Measurements from ENCODE around the gene CRIP2. TPM values are rescaled to one million over a fixed set of nuclear protein-coding genes. Genes with fewer than 3 reads are reported as not detected.

The CRIP2 gene
- total RNA-seq, 2 experiments from 2014 or later = 2.7 to 2.8 TPM

DNA sequence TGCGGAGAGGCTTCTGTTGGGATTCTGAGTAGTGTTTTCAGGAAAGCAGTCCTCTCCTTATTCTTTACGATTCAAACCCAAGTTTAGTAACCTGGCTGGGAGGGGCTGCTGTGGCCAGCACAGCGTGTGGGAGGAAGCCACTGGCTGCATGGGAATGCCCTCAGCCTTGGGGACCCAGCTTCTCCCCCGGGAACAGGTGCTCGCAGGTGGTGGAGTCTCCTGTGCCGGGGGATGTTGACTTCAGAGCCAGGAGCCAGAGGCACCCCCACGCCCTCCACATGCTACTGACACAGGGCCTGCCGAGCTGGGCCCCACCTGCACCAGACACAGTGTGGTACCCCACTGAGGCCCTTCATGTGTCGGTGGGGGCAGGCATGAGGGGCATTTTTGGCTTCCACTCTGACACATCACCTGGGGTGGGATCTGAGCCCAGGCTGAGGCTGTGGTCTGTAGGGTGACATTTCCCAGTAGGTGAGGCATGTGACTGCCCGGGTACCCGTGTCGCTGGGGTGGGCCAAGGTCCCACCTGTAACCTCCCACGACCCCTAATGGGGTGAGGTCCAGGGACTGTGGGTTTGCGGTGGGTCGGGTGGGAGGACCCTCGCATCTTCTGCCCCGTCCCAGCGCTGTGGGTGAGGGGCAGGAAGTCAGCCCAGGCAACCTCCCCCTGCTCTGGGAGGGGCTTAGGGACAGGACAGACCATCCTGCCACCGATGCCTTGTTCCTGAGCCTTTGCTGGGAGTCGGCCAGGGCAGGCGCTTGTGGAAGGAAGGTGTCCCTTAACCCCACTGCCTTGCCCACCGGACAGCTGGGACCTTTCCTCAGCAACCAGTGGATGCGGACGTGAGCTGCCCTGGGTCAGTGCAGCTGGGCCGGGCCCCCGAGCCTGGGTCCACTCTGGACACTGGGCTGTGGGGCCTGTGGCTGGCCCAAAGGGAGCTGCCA is 28.4 kb upstream of the CRIP2 start:
- no peak overlapping the region for H3K4me3 Mint-ChIP-seq
- H3K36me3 Mint-ChIP-seq = peaks cover 8% of the 10 kb centered on the region
- ChIA-PET CTCF (no interaction called here), POLR2A (interaction anchor here (0.5 kb wide), 1 partner anchor 18 kb away, joined by 3 read pairs; no protein-coding TSS in a partner anchor)
- H3K27ac Mint-ChIP-seq = no peak overlapping the region
- H3K9me3 Mint-ChIP-seq = no peaks in the 10 kb centered on the region
- H3K4me1 Mint-ChIP-seq (ENCODE audit: low read depth) = no peaks in the 10 kb centered on the region
- no peaks in the 10 kb centered on the region for H3K27me3 Mint-ChIP-seq
- intact Hi-C loops (cut with micrococcal nuclease) = no loop called here
- no peak for DNase-seq

DNA sequence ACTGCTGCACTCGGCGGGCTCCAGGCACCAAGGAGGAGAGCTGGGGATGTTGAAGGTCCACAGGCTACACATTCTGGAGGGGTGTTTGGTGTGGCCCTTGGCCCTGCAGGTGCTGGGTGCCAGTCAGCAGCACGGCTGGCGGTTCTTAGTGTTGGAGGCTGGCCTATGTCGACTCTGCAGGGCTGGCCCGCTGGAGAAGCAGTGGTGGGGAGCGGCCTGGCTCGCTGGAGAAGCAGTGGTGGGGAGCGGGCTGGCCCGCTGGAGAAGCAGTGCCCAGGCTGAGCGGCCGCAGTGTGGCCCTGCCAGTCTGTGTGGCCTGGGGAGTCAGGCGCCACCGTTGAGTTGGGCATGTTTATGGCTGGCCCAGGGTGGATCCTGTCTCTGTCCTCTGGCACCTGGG is 27.6 kb upstream of the CRIP2 start:
- POLR2A ChIA-PET = no interaction called here
- no peak overlapping the region for H3K4me3 Mint-ChIP-seq
- H3K4me1 Mint-ChIP-seq (ENCODE audit: low read depth) = no peaks in the 10 kb centered on the region
- intact Hi-C loops (cut with micrococcal nuclease) = no loop called here
- DNase-seq = no peak
- H3K27me3 Mint-ChIP-seq = no peaks in the 10 kb centered on the region
- H3K36me3 Mint-ChIP-seq = peaks cover 7% of the 10 kb centered on the region
- H3K9me3 Mint-ChIP-seq = no peaks in the 10 kb centered on the region
- CTCF ChIA-PET = interaction anchor here (0.8 to 1.9 kb wide), 3 partner anchors 43 to 76 kb away, joined by 3 to 12 read pairs (median 12); no protein-coding TSS in a partner anchor
- no peak overlapping the region for H3K27ac Mint-ChIP-seq

DNA sequence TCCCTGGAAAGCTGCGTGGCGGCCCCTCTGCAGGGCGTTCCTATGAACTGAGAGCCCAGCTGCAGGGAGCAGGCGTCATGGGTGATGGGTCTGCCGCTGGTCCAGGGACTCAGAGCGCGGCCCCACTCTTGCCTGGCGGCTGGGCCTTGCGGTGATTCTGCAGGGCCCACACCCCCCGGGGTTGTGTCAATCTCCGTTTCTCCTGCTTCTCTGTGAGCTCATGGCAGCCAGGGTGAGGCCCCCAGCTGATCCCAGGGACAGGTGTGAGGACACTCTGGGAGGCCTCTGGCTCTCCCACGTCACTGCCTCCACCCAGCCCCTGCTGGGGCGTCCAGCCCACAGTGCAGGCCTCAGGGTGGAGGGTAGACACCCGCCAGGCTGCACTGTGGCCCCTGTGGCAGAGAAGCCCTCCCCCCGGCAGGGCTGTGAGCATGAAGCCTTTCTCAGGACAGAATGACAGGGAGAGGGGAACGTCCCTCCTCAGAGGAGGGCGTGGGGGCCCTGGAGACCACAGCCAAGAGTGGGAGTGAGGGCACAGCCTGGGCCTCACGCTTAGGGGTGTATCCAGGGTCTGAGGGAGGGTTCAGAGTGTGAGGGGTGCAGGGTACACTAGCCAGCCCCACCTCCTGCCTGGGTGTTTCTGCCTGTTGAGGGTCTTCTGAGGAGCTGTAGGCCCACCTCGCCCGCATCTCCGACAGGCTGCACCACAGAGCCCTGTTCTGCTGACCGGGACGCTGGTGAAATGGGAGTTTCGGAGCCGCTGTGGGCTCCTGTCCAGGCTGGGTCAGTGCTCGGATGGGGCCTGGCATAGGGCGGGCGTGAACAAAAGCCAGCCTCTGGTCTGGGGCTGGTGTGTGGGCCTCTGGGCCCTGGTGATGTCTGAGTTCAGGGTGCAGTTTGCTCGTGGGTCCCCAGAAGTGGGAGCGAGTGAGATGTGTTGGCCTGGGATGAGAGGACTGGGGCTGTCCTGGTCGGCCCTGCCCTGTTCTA is 26.7 kb upstream of the CRIP2 start:
- Mint-ChIP-seq H3K4me1 (ENCODE audit: low read depth) (no peaks in the 10 kb centered on the region), H3K36me3 (peaks cover 12% of the 10 kb centered on the region), H3K27me3 (no peaks in the 10 kb centered on the region), H3K4me3 (no peak overlapping the region), H3K9me3 (no peaks in the 10 kb centered on the region), H3K27ac (no peak overlapping the region)
- no peak for DNase-seq
- intact Hi-C loops (cut with micrococcal nuclease) = no loop called here
- CTCF ChIA-PET = interaction anchor here (0.7 to 1.9 kb wide), 8 partner anchors 13 to 464 kb away, joined by 3 to 12 read pairs (median 4); no protein-coding TSS in a partner anchor
- POLR2A ChIA-PET = no interaction called here

DNA sequence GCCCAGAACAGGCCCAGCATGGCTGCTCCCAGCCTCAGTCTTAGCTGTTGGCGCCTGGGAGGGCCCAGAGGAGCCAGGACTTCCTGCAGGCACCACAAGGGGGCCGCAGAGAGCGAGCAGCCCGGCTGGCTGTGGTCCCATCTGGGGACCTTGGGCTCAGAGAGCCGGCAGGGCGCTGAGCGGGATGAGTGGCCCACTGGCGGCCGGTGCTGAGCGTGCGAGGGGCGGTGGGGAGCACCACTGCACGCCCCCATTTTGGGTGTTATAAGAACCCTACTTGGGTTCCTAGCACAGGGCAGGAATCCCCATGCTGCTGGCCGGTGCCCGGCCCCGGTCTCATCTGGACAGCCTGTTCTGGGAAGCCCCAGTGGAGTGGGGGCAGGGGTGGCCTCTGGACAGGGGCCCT is 25.9 kb upstream of the CRIP2 start:
- intact Hi-C loops (cut with micrococcal nuclease) = no loop called here
- H3K36me3 Mint-ChIP-seq = peaks cover 12% of the 10 kb centered on the region
- H3K27ac Mint-ChIP-seq = no peak overlapping the region
- H3K4me3 Mint-ChIP-seq = no peak overlapping the region
- ChIA-PET POLR2A (no interaction called here), CTCF (interaction anchor here (0.7 to 1.9 kb wide), 7 partner anchors 13 to 465 kb away, joined by 3 to 12 read pairs (median 5); no protein-coding TSS in a partner anchor)
- H3K9me3 Mint-ChIP-seq = no peaks in the 10 kb centered on the region
- H3K4me1 Mint-ChIP-seq (ENCODE audit: low read depth) = no peaks in the 10 kb centered on the region
- peak; percentile 67 for DNase-seq
- no peaks in the 10 kb centered on the region for H3K27me3 Mint-ChIP-seq

DNA sequence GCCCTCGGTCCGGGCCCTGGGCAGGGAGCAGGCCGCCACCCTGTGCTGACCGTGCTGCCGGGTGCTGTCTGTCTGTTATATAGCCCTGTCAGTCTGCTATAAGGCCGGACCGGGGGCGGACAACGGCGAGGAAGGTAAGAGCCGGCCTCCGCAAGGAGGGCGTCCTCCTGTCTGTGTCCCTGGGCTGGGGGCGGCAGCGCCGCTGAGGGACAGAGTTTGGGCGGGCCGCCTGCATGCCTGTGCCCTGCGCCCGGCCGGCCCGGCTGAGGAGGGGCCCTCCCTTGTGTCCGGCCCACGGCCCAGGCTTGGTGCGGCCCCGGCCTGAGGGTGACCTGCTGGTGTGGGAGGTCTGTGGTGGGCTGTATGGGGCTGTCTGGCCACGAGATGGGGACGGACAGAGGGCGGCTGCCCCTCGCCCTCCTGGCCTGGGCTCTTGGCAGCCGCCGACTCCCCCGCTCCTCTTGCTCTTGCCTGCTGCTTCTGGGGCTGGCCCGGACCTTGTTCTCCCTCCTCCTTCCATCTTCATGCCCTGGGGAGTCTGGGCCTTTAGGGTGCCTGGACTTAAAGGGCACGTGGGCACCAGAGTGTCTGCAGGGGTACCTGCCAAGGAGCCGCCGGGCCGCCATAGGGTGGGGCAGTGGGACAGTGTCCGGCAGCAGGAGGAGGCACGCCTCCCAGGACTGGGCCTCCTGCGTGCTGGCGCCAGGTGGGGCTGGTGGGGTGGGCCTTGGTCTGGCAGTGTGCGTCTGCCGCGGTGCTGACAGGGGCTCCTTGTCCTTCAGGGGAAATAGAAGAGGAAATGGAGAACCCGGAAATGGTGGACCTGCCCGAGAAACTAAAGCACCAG is 25.1 kb upstream of the CRIP2 start:
- Mint-ChIP-seq H3K4me1 (ENCODE audit: low read depth) (no peaks in the 10 kb centered on the region), H3K27ac (no peak overlapping the region), H3K9me3 (no peaks in the 10 kb centered on the region), H3K36me3 (peaks cover 14% of the 10 kb centered on the region), H3K4me3 (no peak overlapping the region), H3K27me3 (no peaks in the 10 kb centered on the region)
- DNase-seq = no peak
- CTCF ChIA-PET = interaction anchor here (1.5 kb wide), 1 partner anchor 32 kb away, joined by 4 read pairs; no protein-coding TSS in a partner anchor
- intact Hi-C loops (cut with micrococcal nuclease) = no loop called here
- POLR2A ChIA-PET = no interaction called here

DNA sequence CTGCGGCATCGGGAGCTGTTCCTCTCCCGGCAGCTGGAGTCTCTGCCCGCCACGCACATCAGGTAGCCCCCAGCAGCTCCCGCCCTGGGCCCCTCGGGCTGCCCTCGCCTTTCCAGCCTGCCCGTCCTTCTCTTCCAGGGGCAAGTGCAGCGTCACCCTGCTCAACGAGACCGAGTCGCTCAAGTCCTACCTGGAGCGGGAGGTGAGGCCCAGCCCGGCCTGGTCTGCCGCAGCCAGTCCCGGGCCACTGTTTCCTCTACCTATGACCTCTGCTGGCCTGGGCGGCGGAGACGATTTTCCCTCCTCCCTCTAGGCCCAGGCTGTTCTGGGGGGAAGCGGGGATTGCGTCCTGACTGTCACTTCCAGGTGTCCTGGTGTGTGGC is 24.5 kb upstream of the CRIP2 start:
- Mint-ChIP-seq H3K4me1 (ENCODE audit: low read depth) (no peaks in the 10 kb centered on the region), H3K4me3 (no peak overlapping the region), H3K36me3 (peaks cover 14% of the 10 kb centered on the region), H3K27ac (no peak overlapping the region), H3K9me3 (no peaks in the 10 kb centered on the region), H3K27me3 (no peaks in the 10 kb centered on the region)
- CTCF ChIA-PET = interaction anchor here (1.5 kb wide), 1 partner anchor 31 kb away, joined by 4 read pairs; no protein-coding TSS in a partner anchor
- intact Hi-C loops (cut with micrococcal nuclease) = no loop called here
- no peak for DNase-seq
- POLR2A ChIA-PET = no interaction called here

DNA sequence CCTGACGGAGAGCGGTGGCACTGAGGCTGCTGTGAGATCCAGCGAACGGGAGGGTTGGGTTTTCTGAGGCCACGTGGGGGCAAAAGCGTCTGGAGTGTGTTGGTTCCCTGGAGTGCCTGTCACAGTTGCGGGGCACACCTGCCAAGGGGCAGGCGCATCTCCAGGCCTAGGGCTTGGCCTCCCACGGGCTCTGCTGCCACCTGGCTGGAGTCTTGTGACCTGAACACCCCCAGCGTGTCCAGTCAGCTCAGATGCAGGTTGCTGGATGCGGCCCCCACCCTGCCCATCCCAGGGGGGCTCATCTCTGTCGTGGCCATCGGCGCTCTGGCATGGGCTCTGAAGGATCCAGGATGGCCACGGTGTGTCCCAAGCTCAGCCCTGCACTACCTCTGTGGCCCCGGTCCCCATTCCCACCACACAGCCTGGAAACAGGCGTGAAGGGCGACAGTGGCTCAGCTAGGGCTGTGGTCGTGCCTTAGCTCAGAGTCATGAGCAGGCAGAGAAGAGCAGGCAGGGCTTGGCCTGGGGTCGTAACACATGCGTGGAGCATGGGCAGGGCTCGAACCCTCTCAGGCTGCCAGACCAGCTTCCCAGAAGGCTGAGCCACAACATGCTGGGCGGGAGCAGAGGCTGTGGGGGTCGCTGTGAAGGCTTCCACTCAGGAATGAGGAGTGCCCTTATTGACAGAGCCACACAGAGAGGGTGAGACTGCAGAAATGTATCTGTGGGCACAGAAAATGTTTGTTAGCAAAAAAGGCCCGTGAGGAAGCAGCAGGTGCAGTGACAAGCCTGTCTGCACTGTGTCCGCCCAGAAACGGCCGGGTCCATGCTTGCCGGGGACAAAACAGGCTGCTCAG is 23.5 kb upstream of the CRIP2 start:
- Mint-ChIP-seq H3K27me3 (no peaks in the 10 kb centered on the region), H3K4me1 (ENCODE audit: low read depth) (no peaks in the 10 kb centered on the region), H3K9me3 (no peaks in the 10 kb centered on the region)

DNA sequence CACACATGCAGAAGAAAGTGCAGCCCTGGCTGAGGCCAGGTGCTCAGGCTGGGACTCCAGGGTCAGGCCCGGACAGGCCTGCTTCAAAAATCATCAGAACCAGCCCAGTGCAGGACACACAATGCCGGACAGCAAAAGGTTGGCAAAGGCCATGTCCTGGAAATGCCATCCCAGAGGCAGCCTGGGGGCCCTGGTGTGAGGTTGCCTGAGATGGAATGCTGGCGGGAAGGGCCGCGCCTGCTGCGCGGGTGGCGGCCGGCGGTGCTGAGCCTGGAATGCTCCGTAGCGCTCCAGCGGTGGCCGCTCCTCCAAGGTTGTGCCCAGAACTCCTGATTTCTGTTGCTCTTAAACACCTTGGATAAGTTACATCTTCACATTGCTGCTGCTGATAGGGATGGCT is 21.7 kb upstream of the CRIP2 start:
- POLR2A ChIA-PET = no interaction called here
- intact Hi-C loops (cut with micrococcal nuclease) = no loop called here
- H3K36me3 Mint-ChIP-seq = peaks cover 19% of the 10 kb centered on the region
- no peak overlapping the region for H3K27ac Mint-ChIP-seq
- H3K4me1 Mint-ChIP-seq (ENCODE audit: low read depth) = no peaks in the 10 kb centered on the region
- H3K4me3 Mint-ChIP-seq = no peak overlapping the region
- DNase-seq = no peak
- H3K27me3 Mint-ChIP-seq = no peaks in the 10 kb centered on the region
- no peaks in the 10 kb centered on the region for H3K9me3 Mint-ChIP-seq
- CTCF ChIA-PET = interaction anchor here (3.2 kb wide), 1 partner anchor 37 kb away, joined by 13 read pairs; no protein-coding TSS in a partner anchor

More for the DNA sequence above, 23.5 kb upstream of the CRIP2 start:
- ChIA-PET CTCF (interaction anchor here (1.2 to 1.5 kb wide), 2 partner anchors 30 to 99 kb away, joined by 3 to 4 read pairs; no protein-coding TSS in a partner anchor), POLR2A (no interaction called here)
- intact Hi-C loops (cut with micrococcal nuclease) = no loop called here
- Mint-ChIP-seq H3K4me3 (no peak overlapping the region), H3K27ac (no peak overlapping the region), H3K36me3 (peaks cover 19% of the 10 kb centered on the region)
- DNase-seq = no peak

DNA sequence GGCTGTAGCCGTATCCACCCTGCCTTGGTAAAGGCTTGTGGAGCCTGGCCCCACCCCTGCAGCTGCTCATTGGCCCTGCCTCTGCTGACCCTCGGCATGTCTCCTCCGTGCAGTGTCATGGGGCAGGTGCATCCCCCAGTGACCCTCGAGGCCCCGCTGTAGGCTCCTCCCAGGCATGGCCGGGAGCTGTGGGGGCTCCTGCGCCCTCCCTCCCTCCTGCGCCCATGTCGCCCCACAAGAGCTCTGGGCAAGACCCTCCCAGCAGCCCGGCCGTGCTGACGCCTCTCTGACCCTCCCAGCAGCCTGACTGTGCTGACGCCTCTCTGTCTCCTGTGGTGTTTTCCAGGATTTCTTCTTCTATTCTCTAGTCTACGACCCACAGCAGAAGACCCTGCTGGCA is 20.8 kb upstream of the CRIP2 start:
- Mint-ChIP-seq H3K4me1 (ENCODE audit: low read depth) (no peaks in the 10 kb centered on the region), H3K9me3 (no peaks in the 10 kb centered on the region), H3K27me3 (no peaks in the 10 kb centered on the region), H3K36me3 (peaks cover 19% of the 10 kb centered on the region), H3K27ac (no peak overlapping the region), H3K4me3 (no peak overlapping the region)
- no peak for DNase-seq
- POLR2A ChIA-PET = no interaction called here
- CTCF ChIA-PET = interaction anchor here (3.2 kb wide), 1 partner anchor 36 kb away, joined by 13 read pairs; no protein-coding TSS in a partner anchor
- intact Hi-C loops (cut with micrococcal nuclease) = no loop called here

DNA sequence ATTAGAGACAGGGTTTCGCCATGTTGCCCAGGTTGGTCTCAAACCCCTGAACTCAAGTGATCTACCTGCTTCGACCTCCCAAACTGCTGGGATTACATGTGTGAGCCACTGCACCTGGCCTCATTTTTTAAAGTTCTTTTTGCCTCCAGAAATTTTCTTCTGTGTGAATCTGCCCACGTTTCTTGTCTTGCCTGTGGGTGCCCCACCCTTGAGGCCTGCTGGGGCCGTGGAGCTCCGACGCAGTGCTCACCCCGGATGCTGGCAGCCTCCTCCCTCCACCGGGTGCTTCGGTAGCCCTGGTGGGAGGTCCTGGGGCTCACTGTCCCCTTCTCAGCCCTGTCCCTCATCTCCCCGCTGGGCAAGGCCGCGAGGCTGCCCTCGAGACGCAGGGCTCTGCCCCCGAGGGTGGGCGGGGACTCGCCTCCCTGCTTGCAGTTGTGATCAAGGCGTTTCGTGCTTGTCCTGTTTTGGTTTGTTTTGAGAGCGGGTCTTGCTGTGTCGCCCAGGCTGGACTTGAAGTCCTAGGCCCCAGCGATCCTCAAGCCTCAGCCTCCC is 19.5 kb upstream of the CRIP2 start:
- POLR2A ChIA-PET = no interaction called here
- Mint-ChIP-seq H3K4me1 (ENCODE audit: low read depth) (no peaks in the 10 kb centered on the region), H3K27me3 (no peaks in the 10 kb centered on the region), H3K9me3 (no peaks in the 10 kb centered on the region), H3K27ac (no peak overlapping the region), H3K4me3 (no peak overlapping the region), H3K36me3 (peaks cover 18% of the 10 kb centered on the region)
- CTCF ChIA-PET = interaction anchor here (3.2 kb wide), 1 partner anchor 35 kb away, joined by 13 read pairs; no protein-coding TSS in a partner anchor
- intact Hi-C loops (cut with micrococcal nuclease) = no loop called here
- no peak for DNase-seq
